BLaER1 (cell line): ENCODE data around the gene ARHGAP8.

Source experiments
- H3K27ac ChIP-seq: shearing (Covaris generic); formaldehyde crosslinking; 2 replicates; pipeline ENCODE4 v1.8.1; 2022
- H3K27me3 ChIP-seq: shearing (Covaris generic); formaldehyde crosslinking; 2 replicates; pipeline ENCODE4 v1.8.1; 2022
- H3K36me3 ChIP-seq: shearing (Covaris generic); formaldehyde crosslinking; 2 replicates; pipeline ENCODE4 v1.8.1; 2022
- H3K4me1 ChIP-seq: shearing (Covaris generic); formaldehyde crosslinking; 2 replicates; pipeline ENCODE4 v1.8.1; 2022
- H3K4me2 ChIP-seq: shearing (Covaris generic); formaldehyde crosslinking; 2 replicates; pipeline ENCODE4 v1.8.1; 2022
- H3K4me3 ChIP-seq: shearing (Covaris generic); formaldehyde crosslinking; 2 replicates; pipeline ENCODE4 v1.8.1; 2022
- H3K9ac ChIP-seq: shearing (Covaris generic); formaldehyde crosslinking; 2 replicates; pipeline ENCODE4 v1.8.1; 2022
- H3K9me3 ChIP-seq: shearing (Covaris generic); formaldehyde crosslinking; 2 replicates; pipeline ENCODE4 v1.8.1; 2022
- H4K20me1 ChIP-seq: shearing (Covaris generic); formaldehyde crosslinking; 2 replicates; pipeline ENCODE4 v1.8.1; 2022
- Cebpa-rat ChIP-seq: shearing (Covaris generic); IDR thresholded peaks from 2 replicates; pipeline ENCODE4 v1.8.1; 2022

ARHGAP8 gene

GRCh38 chr22:44723801-44724200, 28.6 kb upstream of the ARHGAP8 start:
- peaks cover 85% of the 10 kb centered on the region for H3K36me3 ChIP-seq
- no peak overlapping the region for H3K4me2 ChIP-seq
- no peak overlapping the region; the same call in 1 of the 2 replicates for H3K27ac ChIP-seq
- H3K4me1 ChIP-seq, result peaks cover 68% of the 10 kb centered on the region
- peaks cover 98% of the 10 kb centered on the region for H4K20me1 ChIP-seq
- no peak overlapping the region for H3K4me3 ChIP-seq
- no peaks in the 10 kb centered on the region for H3K9me3 ChIP-seq
- H3K9ac ChIP-seq, result no peak overlapping the region
- TF ChIP-seq Cebpa-rat, result no peak
- no peaks in the 10 kb centered on the region for H3K27me3 ChIP-seq

DNA sequence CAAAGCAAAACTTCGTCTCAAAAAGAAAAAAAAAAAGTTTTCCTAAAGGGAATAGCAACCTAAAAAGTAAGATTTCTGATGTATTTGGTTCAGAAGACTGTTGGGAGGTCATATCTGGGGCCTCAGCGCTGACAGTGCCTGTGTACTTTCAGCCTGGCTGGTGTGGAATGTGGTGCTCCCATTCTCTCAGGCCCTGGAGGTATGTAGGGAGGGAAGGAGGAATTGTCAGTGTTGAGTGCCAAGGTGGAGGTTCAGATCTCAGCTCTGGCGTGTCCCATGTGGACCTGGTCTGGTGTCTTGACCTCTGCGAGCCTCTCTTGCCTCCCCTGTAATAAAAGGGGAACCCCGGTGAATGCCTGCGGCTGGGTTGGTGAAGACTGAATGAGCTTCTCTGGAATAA, 28.0 kb upstream of the ARHGAP8 start:
- H3K9me3 ChIP-seq, result no peaks in the 10 kb centered on the region
- H3K36me3 ChIP-seq, result peaks cover 83% of the 10 kb centered on the region
- H3K4me2 ChIP-seq, result no peak overlapping the region
- peaks cover 98% of the 10 kb centered on the region for H4K20me1 ChIP-seq
- H3K27me3 ChIP-seq, result no peaks in the 10 kb centered on the region
- TF ChIP-seq Cebpa-rat, result no peak
- no peak overlapping the region for H3K4me3 ChIP-seq
- no peak overlapping the region for H3K27ac ChIP-seq
- H3K9ac ChIP-seq, result no peak overlapping the region
- peaks cover 68% of the 10 kb centered on the region for H3K4me1 ChIP-seq

- H3K4me1 ChIP-seq, result peaks cover 68% of the 10 kb centered on the region
- peaks cover 78% of the 10 kb centered on the region for H3K36me3 ChIP-seq
- H3K9ac ChIP-seq, result no peak overlapping the region
- no peak overlapping the region for H3K27ac ChIP-seq
- TF ChIP-seq Cebpa-rat, result no peak
- no peak overlapping the region for H3K4me2 ChIP-seq
- H3K4me3 ChIP-seq, result no peak overlapping the region
- no peaks in the 10 kb centered on the region for H3K27me3 ChIP-seq
- H3K9me3 ChIP-seq, result no peaks in the 10 kb centered on the region
- H4K20me1 ChIP-seq, result peaks cover 98% of the 10 kb centered on the region
These were observed 27.5 kb upstream of the ARHGAP8 start for GRCh38 chr22:44724859-44725258.

GRCh38 chr22:44726439-44726838, 25.9 kb upstream of the ARHGAP8 start:
- Histone ChIP-seq H3K27ac (no peak overlapping the region), H4K20me1 (peaks cover 98% of the 10 kb centered on the region), H3K9ac (no peak overlapping the region), H3K4me3 (no peak overlapping the region), H3K9me3 (no peaks in the 10 kb centered on the region), H3K27me3 (no peaks in the 10 kb centered on the region), H3K4me2 (no peak overlapping the region), H3K4me1 (peaks cover 68% of the 10 kb centered on the region), H3K36me3 (peaks cover 74% of the 10 kb centered on the region)
- no peak for TF ChIP-seq Cebpa-rat

- no peaks in the 10 kb centered on the region for H3K27me3 ChIP-seq
- H4K20me1 ChIP-seq, result peaks cover 98% of the 10 kb centered on the region
- no peak overlapping the region for H3K27ac ChIP-seq
- H3K9me3 ChIP-seq, result no peaks in the 10 kb centered on the region
- peaks cover 62% of the 10 kb centered on the region for H3K4me1 ChIP-seq
- TF ChIP-seq Cebpa-rat, result no peak
- no peak overlapping the region for H3K4me3 ChIP-seq
- peaks cover 74% of the 10 kb centered on the region for H3K36me3 ChIP-seq
- no peak overlapping the region for H3K9ac ChIP-seq
- no peak overlapping the region for H3K4me2 ChIP-seq
These were observed 25.2 kb upstream of the ARHGAP8 start for GRCh38 chr22:44727148-44727547.

- H4K20me1 ChIP-seq, result peaks cover 97% of the 10 kb centered on the region
- peaks cover 73% of the 10 kb centered on the region for H3K36me3 ChIP-seq
- H3K4me2 ChIP-seq, result peak overlapping the region; percentile 90
- peak overlapping the region; percentile 80 for H3K27ac ChIP-seq
- peaks cover 57% of the 10 kb centered on the region for H3K4me1 ChIP-seq
- 0 out of 2 replicates have a peak overlapping the region, but pooled peaks have one; percentile 32 for H3K9ac ChIP-seq
- H3K27me3 ChIP-seq, result no peaks in the 10 kb centered on the region
- TF ChIP-seq Cebpa-rat, result no peak
- no peak overlapping the region for H3K4me3 ChIP-seq
- H3K9me3 ChIP-seq, result no peaks in the 10 kb centered on the region
These were observed 24.7 kb upstream of the ARHGAP8 start for GRCh38 chr22:44727709-44728108.

- Histone ChIP-seq H3K9ac (peak overlapping the region; percentile 13; the same call in 1 of the 2 replicates), H3K4me1 (peaks cover 60% of the 10 kb centered on the region), H3K27ac (peak overlapping the region; percentile 80), H3K27me3 (no peaks in the 10 kb centered on the region), H3K4me3 (peak overlapping the region; percentile 22; the same call in 1 of the 2 replicates), H4K20me1 (peaks cover 99% of the 10 kb centered on the region), H3K36me3 (peaks cover 66% of the 10 kb centered on the region), H3K9me3 (no peaks in the 10 kb centered on the region), H3K4me2 (peak overlapping the region; percentile 90)
- TF ChIP-seq Cebpa-rat, result no peak
These were observed 23.5 kb upstream of the ARHGAP8 start for GRCh38 chr22:44728761-44729324.

- peaks cover 67% of the 10 kb centered on the region for H3K4me1 ChIP-seq
- H3K36me3 ChIP-seq, result peaks cover 60% of the 10 kb centered on the region
- H3K27me3 ChIP-seq, result no peaks in the 10 kb centered on the region
- H4K20me1 ChIP-seq, result peaks cover 99% of the 10 kb centered on the region
- H3K27ac ChIP-seq, result peak overlapping the region; percentile 80
- H3K4me2 ChIP-seq, result peak overlapping the region; percentile 90
- TF ChIP-seq Cebpa-rat, result no peak
- peak overlapping the region; percentile 22 for H3K4me3 ChIP-seq
- H3K9ac ChIP-seq, result peak overlapping the region; percentile 35
- H3K9me3 ChIP-seq, result no peaks in the 10 kb centered on the region
These were observed 22.9 kb upstream of the ARHGAP8 start for GRCh38 chr22:44729391-44730021.

DNA sequence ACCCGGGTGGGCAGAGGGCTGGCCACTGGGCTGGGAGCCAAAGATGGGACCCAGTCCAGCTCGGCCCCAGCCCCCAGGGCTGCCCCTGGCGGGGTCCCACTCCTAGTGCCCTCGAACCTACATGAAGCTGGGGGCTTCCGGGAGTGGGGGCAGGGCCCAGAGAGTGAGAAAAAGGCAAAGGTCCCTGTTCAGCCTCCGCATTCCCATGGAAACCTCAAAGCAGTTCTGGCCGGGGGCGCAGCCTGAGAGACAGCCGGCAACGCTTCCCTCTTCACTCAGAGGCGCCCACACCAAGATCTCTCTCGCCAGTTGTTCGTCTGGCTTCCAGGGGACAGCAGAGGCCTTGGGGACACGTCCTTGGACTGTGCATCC, 22.4 kb upstream of the ARHGAP8 start:
- TF ChIP-seq Cebpa-rat, result no peak
- Histone ChIP-seq H3K4me3 (peak overlapping the region; percentile 22), H3K36me3 (peaks cover 55% of the 10 kb centered on the region), H3K27me3 (no peaks in the 10 kb centered on the region), H3K9me3 (no peaks in the 10 kb centered on the region), H3K9ac (peak overlapping the region; percentile 35; the same call in 1 of the 2 replicates), H3K4me2 (peak overlapping the region; percentile 90), H3K4me1 (peaks cover 70% of the 10 kb centered on the region), H4K20me1 (peaks cover 99% of the 10 kb centered on the region), H3K27ac (peak overlapping the region; percentile 80)

DNA sequence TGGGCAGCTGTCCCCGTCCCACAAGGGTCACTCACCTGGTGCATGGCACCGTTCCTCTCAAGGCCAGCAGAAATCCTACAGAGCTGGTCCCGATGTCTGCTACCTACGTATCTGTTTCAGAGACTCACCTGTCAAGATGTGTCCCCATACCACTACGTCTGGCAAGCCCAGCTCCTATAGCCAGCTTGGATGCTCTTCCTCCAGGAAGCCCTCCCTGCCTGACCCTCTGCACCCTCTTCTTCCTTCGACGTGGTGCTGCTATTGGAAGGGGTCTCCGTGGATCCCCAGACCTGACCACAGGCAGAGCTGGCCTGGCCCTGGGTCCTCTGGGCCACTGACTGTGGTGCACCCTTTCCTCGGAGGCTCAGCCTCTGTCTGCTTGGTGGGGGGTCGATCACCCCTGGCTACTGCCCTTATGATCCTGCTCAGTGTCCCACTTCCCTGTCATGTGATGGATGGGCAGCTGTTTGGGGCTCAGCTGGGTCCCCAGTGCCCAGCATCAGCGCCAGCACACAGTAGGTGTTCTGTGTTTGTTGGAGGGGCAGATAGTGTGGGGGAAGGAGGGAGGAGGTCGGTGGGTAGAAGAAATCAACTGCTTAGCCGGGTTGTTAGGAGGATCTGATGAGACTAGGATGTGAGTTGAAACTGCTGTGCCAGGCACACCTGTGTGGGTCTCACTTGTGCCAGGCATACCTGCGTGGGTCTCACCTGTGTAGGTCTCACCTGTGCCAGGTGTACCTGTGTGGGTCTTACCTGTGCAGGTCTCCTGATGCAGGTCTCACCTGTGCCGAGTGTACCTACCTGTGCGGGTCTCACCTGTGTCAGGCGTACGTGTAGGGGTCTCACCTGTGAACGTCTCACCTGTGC, 21.7 kb upstream of the ARHGAP8 start:
- Histone ChIP-seq H3K4me1 (peaks cover 74% of the 10 kb centered on the region), H3K9ac (no peak overlapping the region), H3K27ac (no peak overlapping the region), H4K20me1 (peaks cover 99% of the 10 kb centered on the region), H3K36me3 (peaks cover 48% of the 10 kb centered on the region), H3K9me3 (no peaks in the 10 kb centered on the region), H3K4me3 (no peak overlapping the region), H3K27me3 (no peaks in the 10 kb centered on the region), H3K4me2 (peak overlapping the region; percentile 90)
- TF ChIP-seq Cebpa-rat, result no peak
